GM12891 (cell line): Measurements from ENCODE around the gene SWSAP1.

Source experiments
- POLR2A ChIP-seq: IDR thresholded peaks from 2 replicates; pipeline ENCODE4 v1.6.1; 2011; ENCODE audit warnings: low read depth, low read length, control low read depth
- POLR2AphosphoS5 ChIP-seq: IDR thresholded peaks from 2 replicates; pipeline ENCODE4 v1.6.1; 2011; ENCODE audit warnings: low read depth, low read length, control low read depth
- POU2F2 ChIP-seq: IDR thresholded peaks from 2 replicates; pipeline ENCODE4 v1.6.1; 2011; ENCODE audit warnings: low read depth, mild to moderate bottlenecking, control low read depth, low read length, moderate library complexity
- SPI1 ChIP-seq: IDR thresholded peaks from 2 replicates; pipeline ENCODE4 v1.6.1; 2011; ENCODE audit warnings: low read depth, low read length, control low read depth
- TAF1 ChIP-seq: IDR thresholded peaks from 2 replicates; pipeline ENCODE4 v1.6.1; 2011; ENCODE audit warnings: low read depth, low read length, control low read depth

DNA sequence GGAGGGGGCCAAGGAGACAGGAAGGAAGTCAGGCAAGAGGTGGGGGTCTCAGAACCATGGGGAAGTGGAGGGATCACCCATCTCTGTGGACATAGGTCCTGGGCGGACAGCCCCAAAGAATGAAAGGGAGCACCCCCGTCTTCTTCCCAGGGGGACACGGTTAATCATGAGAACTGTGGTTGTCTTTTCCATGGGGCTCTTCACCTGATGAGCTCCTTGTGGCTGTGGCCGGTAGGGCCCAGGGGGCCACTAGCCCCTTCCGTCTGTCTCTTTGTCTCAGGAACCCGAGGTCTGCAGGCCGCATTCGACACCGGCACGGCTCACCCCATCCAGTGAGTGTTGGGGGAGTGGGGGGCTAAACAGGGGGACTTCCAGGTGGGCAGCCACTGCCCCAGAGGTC is 10.6 kb upstream of the SWSAP1 start:
- TF ChIP-seq TAF1 (no peak), POLR2A (no peak), POLR2AphosphoS5 (no peak), POU2F2 (no peak), SPI1 (no peak)
